ENCODE data around the gene PBOV1.

Gene PBOV1

GRCh38 chr6:138235205-138235604 is 16.9 kb upstream of the PBOV1 start:
- TF ChIP-seq CTCF (conservative IDR thresholded peaks at IDR 0.05; ENCODE audit: low read depth, low read length): no peak
- H3K4me1 ChIP-seq (ENCODE audit: low read depth, poor library complexity, severe bottlenecking): no peaks in the 10 kb centered on the region
- no peaks in the 10 kb centered on the region for H4K20me1 ChIP-seq (ENCODE audit: insufficient read depth)
- H3K79me2 ChIP-seq (ENCODE audit: insufficient read depth, low read depth): no peaks in the 10 kb centered on the region
- H3K9ac ChIP-seq: no peak overlapping the region
- no peak overlapping the region for H2AFZ ChIP-seq (ENCODE audit: low read depth)
- H3K36me3 ChIP-seq (ENCODE audit: insufficient read depth): no peaks in the 10 kb centered on the region
- H3K4me2 ChIP-seq: no peak overlapping the region
- no peak overlapping the region for H3K4me3 ChIP-seq (IDR thresholded peaks at IDR 0.05; ENCODE audit: insufficient read depth, low read depth, low read length)
- H3K27ac ChIP-seq: no peak overlapping the region
- no peaks in the 10 kb centered on the region for H3K27me3 ChIP-seq (ENCODE audit: insufficient read depth, low read depth)

- TF ChIP-seq CTCF (conservative IDR thresholded peaks at IDR 0.05; ENCODE audit: low read depth, low read length): no peak
- Histone ChIP-seq H3K27ac (no peak overlapping the region), H3K4me3 (IDR thresholded peaks at IDR 0.05; ENCODE audit: insufficient read depth, low read depth, low read length) (no peak overlapping the region), H4K20me1 (ENCODE audit: insufficient read depth) (no peaks in the 10 kb centered on the region), H2AFZ (ENCODE audit: low read depth) (no peak overlapping the region), H3K4me2 (no peak overlapping the region), H3K4me1 (ENCODE audit: low read depth, poor library complexity, severe bottlenecking) (no peaks in the 10 kb centered on the region), H3K27me3 (ENCODE audit: insufficient read depth, low read depth) (no peaks in the 10 kb centered on the region), H3K36me3 (ENCODE audit: insufficient read depth) (no peaks in the 10 kb centered on the region), H3K9ac (no peak overlapping the region), H3K79me2 (ENCODE audit: insufficient read depth, low read depth) (no peaks in the 10 kb centered on the region)
Measured at GRCh38 chr6:138234363-138234762, 16.1 kb upstream of the PBOV1 start.

- Histone ChIP-seq H3K4me3 (IDR thresholded peaks at IDR 0.05; ENCODE audit: insufficient read depth, low read depth, low read length) (no peak overlapping the region), H3K27ac (no peak overlapping the region), H3K4me2 (no peak overlapping the region), H3K4me1 (ENCODE audit: low read depth, poor library complexity, severe bottlenecking) (no peaks in the 10 kb centered on the region), H3K9ac (no peak overlapping the region), H3K36me3 (ENCODE audit: insufficient read depth) (no peaks in the 10 kb centered on the region), H3K79me2 (ENCODE audit: insufficient read depth, low read depth) (no peaks in the 10 kb centered on the region), H2AFZ (ENCODE audit: low read depth) (no peak overlapping the region), H3K27me3 (ENCODE audit: insufficient read depth, low read depth) (no peaks in the 10 kb centered on the region), H4K20me1 (ENCODE audit: insufficient read depth) (no peaks in the 10 kb centered on the region)
- TF ChIP-seq CTCF (conservative IDR thresholded peaks at IDR 0.05; ENCODE audit: low read depth, low read length): no peak
Measured at GRCh38 chr6:138231381-138231886, 13.1 kb upstream of the PBOV1 start.

GRCh38 chr6:138230759-138231380 is 12.6 kb upstream of the PBOV1 start:
- Histone ChIP-seq H3K4me2 (no peak overlapping the region), H3K36me3 (ENCODE audit: insufficient read depth) (no peaks in the 10 kb centered on the region), H3K79me2 (ENCODE audit: insufficient read depth, low read depth) (no peaks in the 10 kb centered on the region), H2AFZ (ENCODE audit: low read depth) (no peak overlapping the region), H3K27ac (no peak overlapping the region), H3K4me3 (IDR thresholded peaks at IDR 0.05; ENCODE audit: insufficient read depth, low read depth, low read length) (no peak overlapping the region), H3K4me1 (ENCODE audit: low read depth, poor library complexity, severe bottlenecking) (no peaks in the 10 kb centered on the region), H3K9ac (no peak overlapping the region), H4K20me1 (ENCODE audit: insufficient read depth) (no peaks in the 10 kb centered on the region), H3K27me3 (ENCODE audit: insufficient read depth, low read depth) (no peaks in the 10 kb centered on the region)
- TF ChIP-seq CTCF (conservative IDR thresholded peaks at IDR 0.05; ENCODE audit: low read depth, low read length): no peak

Measured in KMS-11 (cell line).